Glutamatergic neuron (in vitro differentiated cells): Measurements from ENCODE around the gene NR6A1. TPM values are rescaled to one million over a fixed set of nuclear protein-coding genes. Genes with fewer than 3 reads are reported as not detected.

Source experiments
- DNase-seq: peaks from one replicate; pipeline ENCODE4 v3.0.0; 2022
- H3K27ac Mint-ChIP-seq: one replicate; pipeline ENCODE4 v1.8.0; 2020; ENCODE audit warnings: mild to moderate bottlenecking, mixed read lengths, inconsistent platforms; ENCODE audit not compliant: unreplicated experiment
- H3K27me3 Mint-ChIP-seq: one replicate; pipeline ENCODE4 v1.8.0; 2020; ENCODE audit warnings: mild to moderate bottlenecking, moderate library complexity, mixed read lengths, inconsistent platforms; ENCODE audit not compliant: unreplicated experiment
- H3K36me3 Mint-ChIP-seq: one replicate; pipeline ENCODE4 v1.8.0; 2020; ENCODE audit warnings: mild to moderate bottlenecking, mixed read lengths, inconsistent platforms; ENCODE audit not compliant: unreplicated experiment
- H3K4me1 Mint-ChIP-seq: one replicate; pipeline ENCODE4 v1.8.0; 2020; ENCODE audit warnings: mild to moderate bottlenecking, low read depth, mixed read lengths, inconsistent platforms; ENCODE audit not compliant: unreplicated experiment
- H3K4me3 Mint-ChIP-seq: one replicate; pipeline ENCODE4 v1.8.0; 2020; ENCODE audit warnings: mild to moderate bottlenecking, mixed read lengths, inconsistent platforms; ENCODE audit not compliant: unreplicated experiment
- H3K9me3 Mint-ChIP-seq: one replicate; pipeline ENCODE4 v1.8.0; 2020; ENCODE audit warnings: mild to moderate bottlenecking, moderate library complexity, mixed read lengths, inconsistent platforms; ENCODE audit not compliant: unreplicated experiment
- CTCF ChIP-seq: fragments of 200-600 bp; sonication (generic); IDR thresholded peaks from one replicate; pipeline ENCODE4 v1.5.0; 2021; ENCODE audit not compliant: partially characterized antibody, unreplicated experiment
- total RNA-seq: library from RNA; stranded (reverse); fragmentation: NEBNext Ultra II Directional; extraction: Animal tissue kit (Norgen Biotek cat#: 25700); gene quantifications from one replicate; pipeline ENCODE4 v1.2.1, GENCODE V29; 2021; ENCODE audit not compliant: unreplicated experiment

The NR6A1 gene
- total RNA-seq, 1 donor from 2014 or later = 51.0 TPM

DNA sequence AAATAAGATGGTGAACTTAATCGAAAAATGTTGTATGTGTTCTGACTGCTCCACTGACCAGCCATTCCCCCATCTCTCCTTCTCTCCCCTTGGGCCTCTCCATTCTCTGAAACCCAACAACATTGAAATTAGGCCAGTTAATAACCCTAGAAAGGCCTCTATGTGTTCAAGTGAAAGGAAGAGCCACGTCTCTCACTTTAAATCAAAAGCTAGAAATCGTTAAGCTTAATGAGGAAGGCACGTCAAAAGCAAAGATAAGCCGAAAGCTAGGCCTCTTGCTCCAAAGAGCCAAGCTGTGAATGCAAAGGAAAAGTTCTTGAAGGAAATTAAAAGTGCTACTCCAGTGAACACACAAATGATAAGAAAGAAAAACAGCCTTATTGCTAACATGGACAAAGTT is 186.5 kb downstream of the NR6A1 start:
- H3K27ac Mint-ChIP-seq = no peak overlapping the region
- H3K36me3 Mint-ChIP-seq = no peaks in the 10 kb centered on the region
- no peaks in the 10 kb centered on the region for H3K27me3 Mint-ChIP-seq
- no peak overlapping the region for H3K4me3 Mint-ChIP-seq
- no peak for DNase-seq
- no peaks in the 10 kb centered on the region for H3K9me3 Mint-ChIP-seq
- H3K4me1 Mint-ChIP-seq = peaks cover 4% of the 10 kb centered on the region
- TF ChIP-seq CTCF = no peak

- Mint-ChIP-seq H3K9me3 (no peaks in the 10 kb centered on the region), H3K4me3 (no peak overlapping the region), H3K36me3 (no peaks in the 10 kb centered on the region), H3K27ac (no peak overlapping the region), H3K27me3 (no peaks in the 10 kb centered on the region), H3K4me1 (peaks cover 4% of the 10 kb centered on the region)
- TF ChIP-seq CTCF = no peak
- no peak for DNase-seq
These were observed 188.0 kb downstream of the NR6A1 start for GRCh38 chr9:124583134-124583533.

DNA sequence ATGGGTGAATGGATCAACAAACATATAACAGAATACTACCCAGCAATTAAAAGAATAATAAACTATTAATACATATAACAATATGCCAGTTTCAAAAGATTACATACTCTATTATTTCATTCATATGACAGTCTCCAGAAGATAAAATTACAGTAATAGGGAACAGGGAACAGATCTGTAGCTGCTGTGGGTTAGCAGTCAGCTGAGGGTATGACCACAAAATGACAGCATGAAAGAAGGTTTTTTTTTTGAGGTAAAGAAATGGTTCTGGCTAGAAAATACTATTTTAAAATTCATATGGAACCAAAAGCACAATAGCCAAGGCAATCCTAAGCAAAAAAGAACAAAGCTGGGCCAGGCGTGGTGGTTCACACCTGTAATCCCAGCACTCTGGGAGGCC is 190.9 kb downstream of the NR6A1 start:
- no peak for TF ChIP-seq CTCF
- Mint-ChIP-seq H3K27ac (no peak overlapping the region), H3K9me3 (no peaks in the 10 kb centered on the region), H3K27me3 (no peaks in the 10 kb centered on the region), H3K4me3 (no peak overlapping the region), H3K4me1 (peaks cover 2% of the 10 kb centered on the region), H3K36me3 (no peaks in the 10 kb centered on the region)
- DNase-seq = no peak

GRCh38 chr9:124576751-124577150 is 194.4 kb downstream of the NR6A1 start:
- Mint-ChIP-seq H3K9me3 (no peaks in the 10 kb centered on the region), H3K4me3 (no peak overlapping the region), H3K4me1 (peaks cover 4% of the 10 kb centered on the region), H3K27me3 (peaks cover 2% of the 10 kb centered on the region), H3K36me3 (no peaks in the 10 kb centered on the region), H3K27ac (no peak overlapping the region)
- no peak for TF ChIP-seq CTCF
- no peak for DNase-seq

- Mint-ChIP-seq H3K9me3 (no peaks in the 10 kb centered on the region), H3K4me3 (no peak overlapping the region), H3K4me1 (peaks cover 4% of the 10 kb centered on the region), H3K27ac (no peak overlapping the region), H3K27me3 (peaks cover 2% of the 10 kb centered on the region), H3K36me3 (no peaks in the 10 kb centered on the region)
- no peak for DNase-seq
- TF ChIP-seq CTCF = no peak
These were observed 196.4 kb downstream of the NR6A1 start for GRCh38 chr9:124574534-124575375.
